NB4 (cell line): Measurements from ENCODE around the gene SPACA7.

Experiments used
- DNase-seq: peaks from one replicate; pipeline ENCODE4 v3.0.0; 2010; ENCODE audit warnings: low read depth
- H3K4me3 ChIP-seq: one replicate; pipeline ENCODE4 v1.5.1; 2011; ENCODE audit warnings: mild to moderate bottlenecking, low read depth, low read length, moderate library complexity
- CTCF ChIP-seq: IDR thresholded peaks from one replicate; pipeline ENCODE4 v1.5.1; 2012; ENCODE audit warnings: low read depth, low read length
- MAX ChIP-seq: IDR thresholded peaks from 2 replicates; pipeline ENCODE4 v1.6.1; 2011; ENCODE audit warnings: low read depth, low read length
- MYC ChIP-seq: IDR thresholded peaks from 2 replicates; pipeline ENCODE4 v1.6.1; 2011; ENCODE audit warnings: low read depth, low read length
- POLR2A ChIP-seq: IDR thresholded peaks from 2 replicates; pipeline ENCODE4 v1.6.1; 2011; ENCODE audit warnings: mild to moderate bottlenecking; ENCODE audit not compliant: insufficient read length; ENCODE audit errors: extremely low read depth

Gene SPACA7

GRCh38 chr13:112350300-112350699 lies 25.9 kb upstream of the SPACA7 start:
- no peak overlapping the region for H3K4me3 ChIP-seq
- no peak for TF ChIP-seq POLR2A
- TF ChIP-seq MAX = no peak
- no peak for TF ChIP-seq CTCF
- TF ChIP-seq MYC = no peak
- no peak for DNase-seq

- DNase-seq = no peak
- no peak overlapping the region for H3K4me3 ChIP-seq
- TF ChIP-seq MYC (no peak), POLR2A (no peak), CTCF (no peak), MAX (no peak)
Observed at GRCh38 chr13:112351825-112352224, 24.3 kb upstream of the SPACA7 start.

GRCh38 chr13:112353856-112354255 lies 22.3 kb upstream of the SPACA7 start:
- no peak overlapping the region for H3K4me3 ChIP-seq
- TF ChIP-seq MYC (no peak), MAX (no peak), POLR2A (no peak), CTCF (no peak)
- no peak for DNase-seq

GRCh38 chr13:112354330-112355273 lies 21.6 kb upstream of the SPACA7 start:
- no peak overlapping the region for H3K4me3 ChIP-seq
- DNase-seq = no peak
- no peak for TF ChIP-seq MAX
- TF ChIP-seq POLR2A = no peak
- TF ChIP-seq MYC = no peak
- no peak for TF ChIP-seq CTCF

GRCh38 chr13:112355274-112355838 lies 20.8 kb upstream of the SPACA7 start:
- TF ChIP-seq CTCF (no peak), MAX (no peak), POLR2A (no peak), MYC (no peak)
- no peak for DNase-seq
- H3K4me3 ChIP-seq = no peak overlapping the region
